ENCODE results near the gene TXNRD1.

TXNRD1 gene

GRCh38 chr12:104359216-104359615, 143.6 kb downstream of the TXNRD1 start:
- no peak overlapping the region for H3K27ac ChIP-seq (ENCODE audit: low read length)
- H3K27me3 ChIP-seq (ENCODE audit: insufficient read depth, low read length) = no peaks in the 10 kb centered on the region
- H3K9me3 ChIP-seq (ENCODE audit: insufficient read depth, low read depth, low read length) = 0 out of 2 replicates have a peak, but pooled peaks cover 3% of the 10 kb centered on the region
- no peak overlapping the region for H3K4me3 ChIP-seq (ENCODE audit: low read length)
- H3K36me3 ChIP-seq (ENCODE audit: insufficient read depth, low read depth, low read length) = peaks cover 5% of the 10 kb centered on the region; the same call in 1 of the 2 replicates
- no peaks in the 10 kb centered on the region for H3K4me1 ChIP-seq (ENCODE audit: insufficient read depth, low read length)
- no peak overlapping the region for H3K9ac ChIP-seq (ENCODE audit: low read depth, low read length)

GRCh38 chr12:104360157-104360556, 144.6 kb downstream of the TXNRD1 start:
- Histone ChIP-seq H3K4me3 (ENCODE audit: low read length) (no peak overlapping the region), H3K9me3 (ENCODE audit: insufficient read depth, low read depth, low read length) (0 out of 2 replicates have a peak, but pooled peaks cover 3% of the 10 kb centered on the region), H3K9ac (ENCODE audit: low read depth, low read length) (no peak overlapping the region), H3K27me3 (ENCODE audit: insufficient read depth, low read length) (no peaks in the 10 kb centered on the region), H3K27ac (ENCODE audit: low read length) (no peak overlapping the region), H3K4me1 (ENCODE audit: insufficient read depth, low read length) (no peaks in the 10 kb centered on the region), H3K36me3 (ENCODE audit: insufficient read depth, low read depth, low read length) (peaks cover 3% of the 10 kb centered on the region; the same call in 1 of the 2 replicates)

- Histone ChIP-seq H3K36me3 (ENCODE audit: insufficient read depth, low read depth, low read length) (no peaks in the 10 kb centered on the region), H3K27me3 (ENCODE audit: insufficient read depth, low read length) (no peaks in the 10 kb centered on the region), H3K27ac (ENCODE audit: low read length) (no peak overlapping the region), H3K9me3 (ENCODE audit: insufficient read depth, low read depth, low read length) (0 out of 2 replicates have a peak, but pooled peaks cover 3% of the 10 kb centered on the region), H3K4me1 (ENCODE audit: insufficient read depth, low read length) (no peaks in the 10 kb centered on the region), H3K4me3 (ENCODE audit: low read length) (no peak overlapping the region), H3K9ac (ENCODE audit: low read depth, low read length) (no peak overlapping the region)
Observed at GRCh38 chr12:104360983-104361707, 145.6 kb downstream of the TXNRD1 start.

GRCh38 chr12:104365921-104366410, 150.4 kb downstream of the TXNRD1 start:
- H3K27ac ChIP-seq (ENCODE audit: low read length) = no peak overlapping the region
- H3K9ac ChIP-seq (ENCODE audit: low read depth, low read length) = no peak overlapping the region
- no peaks in the 10 kb centered on the region; the same call in 1 of the 2 replicates for H3K4me1 ChIP-seq (ENCODE audit: insufficient read depth, low read length)

GRCh38 chr12:104369708-104370107, 154.1 kb downstream of the TXNRD1 start:
- 0 out of 2 replicates have a peak, but pooled peaks cover 4% of the 10 kb centered on the region for H3K36me3 ChIP-seq (ENCODE audit: insufficient read depth, low read depth, low read length)
- H3K9ac ChIP-seq (ENCODE audit: low read depth, low read length) = no peak overlapping the region

More at GRCh38 chr12:104365921-104366410, 150.4 kb downstream of the TXNRD1 start:
- Histone ChIP-seq H3K27me3 (ENCODE audit: insufficient read depth, low read length) (no peaks in the 10 kb centered on the region), H3K4me3 (ENCODE audit: low read length) (no peak overlapping the region), H3K9me3 (ENCODE audit: insufficient read depth, low read depth, low read length) (peaks cover 10% of the 10 kb centered on the region), H3K36me3 (ENCODE audit: insufficient read depth, low read depth, low read length) (0 out of 2 replicates have a peak, but pooled peaks cover 4% of the 10 kb centered on the region)

GRCh38 chr12:104371043-104371870, 155.7 kb downstream of the TXNRD1 start:
- Histone ChIP-seq H3K4me3 (ENCODE audit: low read length) (no peak overlapping the region), H3K4me1 (ENCODE audit: insufficient read depth, low read length) (no peaks in the 10 kb centered on the region; the same call in 1 of the 2 replicates), H3K9ac (ENCODE audit: low read depth, low read length) (no peak overlapping the region), H3K27me3 (ENCODE audit: insufficient read depth, low read length) (no peaks in the 10 kb centered on the region), H3K27ac (ENCODE audit: low read length) (no peak overlapping the region), H3K9me3 (ENCODE audit: insufficient read depth, low read depth, low read length) (peaks cover 7% of the 10 kb centered on the region), H3K36me3 (ENCODE audit: insufficient read depth, low read depth, low read length) (0 out of 2 replicates have a peak, but pooled peaks cover 4% of the 10 kb centered on the region)

More at GRCh38 chr12:104369708-104370107, 154.1 kb downstream of the TXNRD1 start:
- no peak overlapping the region for H3K27ac ChIP-seq (ENCODE audit: low read length)
- no peak overlapping the region for H3K4me3 ChIP-seq (ENCODE audit: low read length)
- H3K4me1 ChIP-seq (ENCODE audit: insufficient read depth, low read length) = no peaks in the 10 kb centered on the region; the same call in 1 of the 2 replicates
- H3K27me3 ChIP-seq (ENCODE audit: insufficient read depth, low read length) = no peaks in the 10 kb centered on the region
- peaks cover 7% of the 10 kb centered on the region for H3K9me3 ChIP-seq (ENCODE audit: insufficient read depth, low read depth, low read length)

- H3K4me3 ChIP-seq (ENCODE audit: low read length) = no peak overlapping the region
- H3K27ac ChIP-seq (ENCODE audit: low read length) = no peak overlapping the region
- H3K36me3 ChIP-seq (ENCODE audit: insufficient read depth, low read depth, low read length) = 0 out of 2 replicates have a peak, but pooled peaks cover 4% of the 10 kb centered on the region
- H3K27me3 ChIP-seq (ENCODE audit: insufficient read depth, low read length) = no peaks in the 10 kb centered on the region
- H3K9me3 ChIP-seq (ENCODE audit: insufficient read depth, low read depth, low read length) = peaks cover 7% of the 10 kb centered on the region
- no peaks in the 10 kb centered on the region; the same call in none of the 2 replicates for H3K4me1 ChIP-seq (ENCODE audit: insufficient read depth, low read length)
- no peak overlapping the region for H3K9ac ChIP-seq (ENCODE audit: low read depth, low read length)
Observed at GRCh38 chr12:104372061-104372720, 156.6 kb downstream of the TXNRD1 start.

GRCh38 chr12:104372721-104373335, 157.2 kb downstream of the TXNRD1 start:
- H3K36me3 ChIP-seq (ENCODE audit: insufficient read depth, low read depth, low read length) = 0 out of 2 replicates have a peak, but pooled peaks cover 4% of the 10 kb centered on the region
- H3K27ac ChIP-seq (ENCODE audit: low read length) = no peak overlapping the region
- peaks cover 7% of the 10 kb centered on the region for H3K9me3 ChIP-seq (ENCODE audit: insufficient read depth, low read depth, low read length)
- no peaks in the 10 kb centered on the region; the same call in none of the 2 replicates for H3K4me1 ChIP-seq (ENCODE audit: insufficient read depth, low read length)
- H3K27me3 ChIP-seq (ENCODE audit: insufficient read depth, low read length) = no peaks in the 10 kb centered on the region
- no peak overlapping the region for H3K9ac ChIP-seq (ENCODE audit: low read depth, low read length)
- H3K4me3 ChIP-seq (ENCODE audit: low read length) = no peak overlapping the region

- H3K9ac ChIP-seq (ENCODE audit: low read depth, low read length) = no peak overlapping the region
- H3K9me3 ChIP-seq (ENCODE audit: insufficient read depth, low read depth, low read length) = peaks cover 7% of the 10 kb centered on the region
- H3K4me3 ChIP-seq (ENCODE audit: low read length) = no peak overlapping the region
- H3K27me3 ChIP-seq (ENCODE audit: insufficient read depth, low read length) = no peaks in the 10 kb centered on the region
- no peak overlapping the region for H3K27ac ChIP-seq (ENCODE audit: low read length)
- H3K36me3 ChIP-seq (ENCODE audit: insufficient read depth, low read depth, low read length) = 0 out of 2 replicates have a peak, but pooled peaks cover 4% of the 10 kb centered on the region
- no peaks in the 10 kb centered on the region; the same call in none of the 2 replicates for H3K4me1 ChIP-seq (ENCODE audit: insufficient read depth, low read length)
Observed at GRCh38 chr12:104374071-104374470, 158.5 kb downstream of the TXNRD1 start.

GRCh38 chr12:104374806-104375205, 159.2 kb downstream of the TXNRD1 start:
- Histone ChIP-seq H3K27me3 (ENCODE audit: insufficient read depth, low read length) (no peaks in the 10 kb centered on the region), H3K36me3 (ENCODE audit: insufficient read depth, low read depth, low read length) (no peaks in the 10 kb centered on the region), H3K27ac (ENCODE audit: low read length) (no peak overlapping the region), H3K9ac (ENCODE audit: low read depth, low read length) (no peak overlapping the region), H3K4me1 (ENCODE audit: insufficient read depth, low read length) (no peaks in the 10 kb centered on the region; the same call in none of the 2 replicates), H3K4me3 (ENCODE audit: low read length) (no peak overlapping the region), H3K9me3 (ENCODE audit: insufficient read depth, low read depth, low read length) (peaks cover 1% of the 10 kb centered on the region)

Data from iPS-20b (cell line).